Hepatic stellate cell (primary cell): ENCODE data around the gene P2RX4.
"Not testable (repeated sequence)": the region's sequence is repeated elsewhere in the genome, so short reads cannot be mapped to it uniquely, and the experiment has no call there.

Experiments used
- DNase-seq: peaks from one replicate; pipeline ENCODE4 v3.0.0; 2011; ENCODE audit warnings: low spot score

Gene P2RX4

GRCh38 chr12:121241156-121241970 lies 31.4 kb downstream of the P2RX4 start:
- DNase-seq = no peak

GRCh38 chr12:121245031-121245430 lies 35.1 kb downstream of the P2RX4 start:
- no peak for DNase-seq

- DNase-seq = no peak
Measured at GRCh38 chr12:121245951-121246350, 36.0 kb downstream of the P2RX4 start.

GRCh38 chr12:121246893-121247557 lies 37.1 kb downstream of the P2RX4 start:
- no peak for DNase-seq

GRCh38 chr12:121248622-121249021 lies 38.7 kb downstream of the P2RX4 start:
- DNase-seq = no peak

GRCh38 chr12:121250359-121250758 lies 40.4 kb downstream of the P2RX4 start:
- no peak for DNase-seq

GRCh38 chr12:121251838-121252237 lies 41.9 kb downstream of the P2RX4 start:
- DNase-seq = no peak

- no peak for DNase-seq
Measured at GRCh38 chr12:121252712-121253345, 42.9 kb downstream of the P2RX4 start.

GRCh38 chr12:121253638-121254335 lies 43.9 kb downstream of the P2RX4 start:
- DNase-seq = no peak

GRCh38 chr12:121255433-121255832 lies 45.5 kb downstream of the P2RX4 start:
- DNase-seq = no peak

GRCh38 chr12:121257704-121258449 lies 47.9 kb downstream of the P2RX4 start:
- DNase-seq = not testable (repeated sequence)

GRCh38 chr12:121259074-121259473 lies 49.1 kb downstream of the P2RX4 start:
- no peak for DNase-seq

- DNase-seq = no peak
Measured at GRCh38 chr12:121260091-121260490, 50.2 kb downstream of the P2RX4 start.

- DNase-seq = no peak
Measured at GRCh38 chr12:121261398-121261797, 51.5 kb downstream of the P2RX4 start.

GRCh38 chr12:121263206-121263935 lies 53.4 kb downstream of the P2RX4 start:
- no peak for DNase-seq

- no peak for DNase-seq
Measured at GRCh38 chr12:121264135-121264534, 54.2 kb downstream of the P2RX4 start.

- no peak for DNase-seq
Measured at GRCh38 chr12:121264951-121265515, 55.1 kb downstream of the P2RX4 start.

GRCh38 chr12:121267822-121268221 lies 57.9 kb downstream of the P2RX4 start:
- DNase-seq = no peak

GRCh38 chr12:121273364-121273896 lies 63.5 kb downstream of the P2RX4 start:
- DNase-seq = no peak

- no peak for DNase-seq
Measured at GRCh38 chr12:121274036-121274763, 64.3 kb downstream of the P2RX4 start.
